ENCODE data around the gene P4HA2.

Gene P4HA2

GRCh38 chr5:132214491-132214890, 13.2 kb downstream of the P4HA2 start:
- no peak for TF ChIP-seq ZNF274 (IDR thresholded peaks at IDR 0.05; ENCODE audit: low read depth, low read length)
- H3K4me3 ChIP-seq (ENCODE audit: low read length): no peak overlapping the region

- TF ChIP-seq ZNF274 (IDR thresholded peaks at IDR 0.05; ENCODE audit: low read depth, low read length): no peak
- H3K4me3 ChIP-seq (ENCODE audit: low read length): no peak overlapping the region
Observed at GRCh38 chr5:132213666-132214065, 14.0 kb downstream of the P4HA2 start.

- TF ChIP-seq ZNF274 (IDR thresholded peaks at IDR 0.05; ENCODE audit: low read depth, low read length): no peak
- H3K4me3 ChIP-seq (ENCODE audit: low read length): no peak overlapping the region
Observed at GRCh38 chr5:132211787-132212186, 15.9 kb downstream of the P4HA2 start.

- H3K4me3 ChIP-seq (ENCODE audit: low read length): no peak overlapping the region
- no peak for TF ChIP-seq ZNF274 (IDR thresholded peaks at IDR 0.05; ENCODE audit: low read depth, low read length)
Observed at GRCh38 chr5:132210944-132211343, 16.7 kb downstream of the P4HA2 start.

- no peak overlapping the region for H3K4me3 ChIP-seq (ENCODE audit: low read length)
- no peak for TF ChIP-seq ZNF274 (IDR thresholded peaks at IDR 0.05; ENCODE audit: low read depth, low read length)
Observed at GRCh38 chr5:132209901-132210545, 17.6 kb downstream of the P4HA2 start.

- no peak for TF ChIP-seq ZNF274 (IDR thresholded peaks at IDR 0.05; ENCODE audit: low read depth, low read length)
- no peak overlapping the region for H3K4me3 ChIP-seq (ENCODE audit: low read length)
Observed at GRCh38 chr5:132209131-132209530, 18.5 kb downstream of the P4HA2 start.

GRCh38 chr5:132207778-132208177, 19.9 kb downstream of the P4HA2 start:
- TF ChIP-seq ZNF274 (IDR thresholded peaks at IDR 0.05; ENCODE audit: low read depth, low read length): no peak
- no peak overlapping the region for H3K4me3 ChIP-seq (ENCODE audit: low read length)

GRCh38 chr5:132206782-132207181, 20.9 kb downstream of the P4HA2 start:
- no peak overlapping the region for H3K4me3 ChIP-seq (ENCODE audit: low read length)

GRCh38 chr5:132205385-132206125, 22.1 kb downstream of the P4HA2 start:
- no peak overlapping the region for H3K4me3 ChIP-seq (ENCODE audit: low read length)
- no peak for TF ChIP-seq ZNF274 (IDR thresholded peaks at IDR 0.05; ENCODE audit: low read depth, low read length)

More at GRCh38 chr5:132206782-132207181, 20.9 kb downstream of the P4HA2 start:
- no peak for TF ChIP-seq ZNF274 (IDR thresholded peaks at IDR 0.05; ENCODE audit: low read depth, low read length)

- no peak for TF ChIP-seq ZNF274 (IDR thresholded peaks at IDR 0.05; ENCODE audit: low read depth, low read length)
- H3K4me3 ChIP-seq (ENCODE audit: low read length): no peak overlapping the region
Observed at GRCh38 chr5:132204371-132205135, 23.1 kb downstream of the P4HA2 start.

GRCh38 chr5:132203916-132204315, 23.7 kb downstream of the P4HA2 start:
- H3K4me3 ChIP-seq (ENCODE audit: low read length): no peak overlapping the region
- no peak for TF ChIP-seq ZNF274 (IDR thresholded peaks at IDR 0.05; ENCODE audit: low read depth, low read length)

- no peak overlapping the region for H3K4me3 ChIP-seq (ENCODE audit: low read length)
- no peak for TF ChIP-seq ZNF274 (IDR thresholded peaks at IDR 0.05; ENCODE audit: low read depth, low read length)
Observed at GRCh38 chr5:132203464-132203818, 24.2 kb downstream of the P4HA2 start.

- no peak overlapping the region for H3K4me3 ChIP-seq (ENCODE audit: low read length)
- no peak for TF ChIP-seq ZNF274 (IDR thresholded peaks at IDR 0.05; ENCODE audit: low read depth, low read length)
Observed at GRCh38 chr5:132202711-132203463, 24.8 kb downstream of the P4HA2 start.

GRCh38 chr5:132199116-132199680, 28.5 kb downstream of the P4HA2 start:
- no peak for TF ChIP-seq ZNF274 (IDR thresholded peaks at IDR 0.05; ENCODE audit: low read depth, low read length)
- no peak overlapping the region for H3K4me3 ChIP-seq (ENCODE audit: low read length)

All from GM08714 (cell line).